PC-9 (cell line): ENCODE data around the gene ARSG. TPM values are rescaled to one million over a fixed set of nuclear protein-coding genes. Genes with fewer than 3 reads are reported as not detected.

Source experiments
- BruUV-seq: library from RNA; stranded (reverse); fragments of 400-500 nt; replicated peaks from 2 replicates; lab custom pipeline; 2021; lab: Mats Ljungman, UMichigan
- CTCF ChIA-PET: fragments of 300-600 bp; sonication (Branson Sonifier 250); formaldehyde crosslinking; loops from one replicate; lab custom pipeline; 2022; ENCODE audit warnings: antibody characterized with exemption; lab: Charles Lee
- POLR2A ChIA-PET: fragments of 300-600 bp; sonication (Branson Sonifier 250); formaldehyde crosslinking; loops from one replicate; lab custom pipeline; 2022; ENCODE audit warnings: antibody characterized with exemption; ENCODE audit not compliant: unreplicated experiment; lab: Charles Lee
- DNase-seq, 2 experiments: peaks; one replicate each; pipeline versions ENCODE4 v3.0.0 to v3.0.0-alpha.2; 2015 to 2022; ENCODE audit warnings: mixed read lengths in 1 of 2
- H2AFZ ChIP-seq: fragments of 200-600 bp; sonication (generic); 2 replicates; pipeline ENCODE4 v1.8.1; 2017; ENCODE audit warnings: antibody characterized with exemption
- H3F3A ChIP-seq: fragments of 200-600 bp; sonication (generic); 2 replicates; pipeline ENCODE4 v1.8.1; 2017; ENCODE audit warnings: antibody characterized with exemption, mild to moderate bottlenecking, low read depth; ENCODE audit not compliant: insufficient read depth
- H3K27ac ChIP-seq: fragments of 200-600 bp; sonication (generic); 2 replicates; pipeline ENCODE4 v1.6.1; 2016; ENCODE audit warnings: mixed run types
- H3K27me3 ChIP-seq: fragments of 200-600 bp; sonication (generic); 2 replicates; pipeline ENCODE4 v1.6.1; 2016; ENCODE audit warnings: low read depth, mixed run types; ENCODE audit not compliant: insufficient read depth
- H3K36me3 ChIP-seq: fragments of 200-600 bp; sonication (generic); 2 replicates; pipeline ENCODE4 v1.6.1; 2016; ENCODE audit warnings: low read depth, mixed run types
- H3K4me1 ChIP-seq: fragments of 200-600 bp; sonication (generic); replicated peaks from 2 replicates; pipeline ENCODE4 v1.6.1; 2016; ENCODE audit warnings: mixed run types; ENCODE audit not compliant: insufficient read depth
- H3K4me2 ChIP-seq: fragments of 200-600 bp; sonication (generic); 2 replicates; pipeline ENCODE4 v1.6.1; 2017; ENCODE audit warnings: mixed run types
- H3K4me3 ChIP-seq: fragments of 200-600 bp; sonication (generic); 2 replicates; pipeline ENCODE4 v1.6.1; 2016; ENCODE audit warnings: mixed run types
- H3K79me2 ChIP-seq: fragments of 200-600 bp; sonication (generic); 2 replicates; pipeline ENCODE4 v1.6.1; 2017; ENCODE audit warnings: low read depth, mixed run types
- H3K9me2 ChIP-seq: fragments of 200-600 bp; sonication (generic); 2 replicates; pipeline ENCODE4 v1.8.1; 2017; ENCODE audit warnings: mild to moderate bottlenecking; ENCODE audit not compliant: insufficient read depth
- H3K9me3 ChIP-seq: fragments of 200-600 bp; sonication (generic); 2 replicates; pipeline ENCODE4 v1.8.1; 2016; ENCODE audit warnings: low read depth; ENCODE audit not compliant: insufficient read depth
- H4K20me1 ChIP-seq: fragments of 200-600 bp; sonication (generic); 2 replicates; pipeline ENCODE4 v1.8.1; 2017; ENCODE audit not compliant: insufficient read depth
- EZH2 ChIP-seq: fragments of 200-600 bp; sonication (generic); IDR thresholded peaks from 2 replicates; pipeline ENCODE4 v1.8.0; 2017; ENCODE audit warnings: antibody characterized with exemption, low read depth
- intact Hi-C: fragments of 100-400 bp; cut with micrococcal nuclease; formaldehyde crosslinking; loops from one replicate; pipeline ENCODE4 v1.10.0; 2022; ENCODE audit not compliant: unreplicated experiment
- total RNA-seq: library from RNA; stranded (reverse); gene quantifications from 2 replicates; pipeline ENCODE4 v1.2.3, GENCODE V29; 2021
- TF ChIP-seq, protein P1 (sequence below): fragments of 200-600 bp; sonication (generic); conservative IDR thresholded peaks from 2 replicates; pipeline ENCODE4 v1.6.1; 2017; ENCODE audit warnings: mixed run types, antibody characterized with exemption, mild to moderate bottlenecking, moderate library complexity

The ARSG gene
- total RNA-seq, 1 experiment from 2014 or later = 4.0 TPM

DNA sequence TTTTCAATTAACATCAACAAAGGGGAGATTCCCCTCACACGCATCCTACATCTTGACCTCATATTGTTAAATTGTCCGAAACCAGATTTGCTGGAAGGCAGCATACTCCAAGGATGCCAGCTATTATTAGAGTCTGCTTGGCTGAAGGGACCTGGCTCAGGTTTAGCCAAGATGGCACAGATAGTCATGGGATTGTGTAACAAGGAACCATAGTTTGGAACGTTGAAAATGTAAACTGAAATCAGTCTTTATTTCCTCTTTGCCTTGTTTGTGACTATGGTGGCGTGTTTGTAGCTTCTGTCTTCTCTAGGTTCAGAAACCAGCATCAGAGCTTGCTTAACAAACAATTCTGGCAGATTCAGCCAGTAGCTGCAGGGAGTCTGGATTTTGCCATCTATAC is 5.9 kb downstream of the ARSG start:
- Histone ChIP-seq H2AFZ (no peak overlapping the region), H3F3A (0 out of 2 replicates have a peak, but pooled peaks cover 12% of the 10 kb centered on the region), H4K20me1 (no peaks in the 10 kb centered on the region), H3K36me3 (no peaks in the 10 kb centered on the region), H3K4me2 (no peak overlapping the region), H3K9me2 (no peaks in the 10 kb centered on the region), H3K27ac (no peak overlapping the region), H3K9me3 (no peaks in the 10 kb centered on the region), H3K4me1 (peaks cover 20% of the 10 kb centered on the region), H3K79me2 (peaks cover 3% of the 10 kb centered on the region; the same call in 1 of the 2 replicates), H3K27me3 (no peaks in the 10 kb centered on the region), H3K4me3 (no peak overlapping the region)
- ChIA-PET POLR2A (no interaction called here), CTCF (no interaction called here)
- DNase-seq = no peak
- TF ChIP-seq, protein P1, sequence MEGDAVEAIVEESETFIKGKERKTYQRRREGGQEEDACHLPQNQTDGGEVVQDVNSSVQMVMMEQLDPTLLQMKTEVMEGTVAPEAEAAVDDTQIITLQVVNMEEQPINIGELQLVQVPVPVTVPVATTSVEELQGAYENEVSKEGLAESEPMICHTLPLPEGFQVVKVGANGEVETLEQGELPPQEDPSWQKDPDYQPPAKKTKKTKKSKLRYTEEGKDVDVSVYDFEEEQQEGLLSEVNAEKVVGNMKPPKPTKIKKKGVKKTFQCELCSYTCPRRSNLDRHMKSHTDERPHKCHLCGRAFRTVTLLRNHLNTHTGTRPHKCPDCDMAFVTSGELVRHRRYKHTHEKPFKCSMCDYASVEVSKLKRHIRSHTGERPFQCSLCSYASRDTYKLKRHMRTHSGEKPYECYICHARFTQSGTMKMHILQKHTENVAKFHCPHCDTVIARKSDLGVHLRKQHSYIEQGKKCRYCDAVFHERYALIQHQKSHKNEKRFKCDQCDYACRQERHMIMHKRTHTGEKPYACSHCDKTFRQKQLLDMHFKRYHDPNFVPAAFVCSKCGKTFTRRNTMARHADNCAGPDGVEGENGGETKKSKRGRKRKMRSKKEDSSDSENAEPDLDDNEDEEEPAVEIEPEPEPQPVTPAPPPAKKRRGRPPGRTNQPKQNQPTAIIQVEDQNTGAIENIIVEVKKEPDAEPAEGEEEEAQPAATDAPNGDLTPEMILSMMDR = no peak
- no peak for TF ChIP-seq EZH2
- BruUV-seq = no TSS peak
- intact Hi-C loops = loop anchor here (10.0 kb wide), 1 partner anchor 58 kb away; no protein-coding TSS in a partner anchor

DNA sequence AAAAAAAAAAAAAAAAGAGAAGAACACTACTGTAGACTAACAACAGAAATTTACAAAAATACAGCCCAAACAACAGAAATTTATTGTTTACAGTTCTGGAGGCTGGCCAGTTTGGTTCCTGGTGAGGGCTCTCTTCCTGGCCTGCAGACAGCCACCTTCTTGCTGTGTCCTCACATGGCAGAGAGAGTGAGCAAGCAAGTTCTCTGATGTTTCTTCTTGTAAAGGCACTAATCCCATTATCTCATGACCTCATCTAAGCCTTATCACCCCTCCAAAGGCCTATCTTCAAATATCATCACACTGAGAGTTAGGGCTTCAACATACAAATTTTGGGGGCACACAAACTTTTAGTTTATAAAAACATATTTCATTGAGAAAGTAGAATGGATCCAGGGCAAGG is 7.3 kb downstream of the ARSG start:
- ChIA-PET POLR2A (no interaction called here), CTCF (interaction anchor here (0.6 kb wide), 1 partner anchor 55 kb away, joined by 7 read pairs; no protein-coding TSS in a partner anchor)
- intact Hi-C loops = loop anchor here (10.0 kb wide), 1 partner anchor 56 kb away; no protein-coding TSS in a partner anchor

GRCh38 chr17:68299817-68300216 is 8.5 kb downstream of the ARSG start:
- intact Hi-C loops = loop anchor here (10.0 kb wide), 1 partner anchor 55 kb away; no protein-coding TSS in a partner anchor
- Histone ChIP-seq H3K9me2 (no peaks in the 10 kb centered on the region), H3K79me2 (no peaks in the 10 kb centered on the region), H4K20me1 (no peaks in the 10 kb centered on the region), H3K4me1 (peaks cover 14% of the 10 kb centered on the region), H3K4me3 (no peak overlapping the region), H3K27me3 (no peaks in the 10 kb centered on the region), H2AFZ (no peak overlapping the region), H3F3A (0 out of 2 replicates have a peak, but pooled peaks cover 4% of the 10 kb centered on the region), H3K9me3 (no peaks in the 10 kb centered on the region), H3K36me3 (no peaks in the 10 kb centered on the region), H3K4me2 (no peak overlapping the region), H3K27ac (no peak overlapping the region)
- TF ChIP-seq, protein P1 = no peak
- no peak for TF ChIP-seq EZH2
- ChIA-PET CTCF (no interaction called here), POLR2A (no interaction called here)
- no peak for DNase-seq
- no TSS peak for BruUV-seq

More for the DNA sequence above, 7.3 kb downstream of the ARSG start:
- H3K79me2 ChIP-seq = peaks cover 2% of the 10 kb centered on the region; the same call in 1 of the 2 replicates
- H2AFZ ChIP-seq = no peak overlapping the region
- TF ChIP-seq, protein P1 = no peak
- TF ChIP-seq EZH2 = no peak
- 0 out of 2 replicates have a peak, but pooled peaks cover 4% of the 10 kb centered on the region for H3F3A ChIP-seq
- no TSS peak for BruUV-seq
- no peak for DNase-seq
- H3K36me3 ChIP-seq = no peaks in the 10 kb centered on the region
- H3K4me1 ChIP-seq = peaks cover 12% of the 10 kb centered on the region
- H3K4me2 ChIP-seq = no peak overlapping the region
- no peaks in the 10 kb centered on the region for H3K27me3 ChIP-seq
- H3K27ac ChIP-seq = no peak overlapping the region
- H3K4me3 ChIP-seq = no peak overlapping the region
- no peaks in the 10 kb centered on the region for H3K9me2 ChIP-seq
- no peaks in the 10 kb centered on the region for H3K9me3 ChIP-seq
- H4K20me1 ChIP-seq = no peaks in the 10 kb centered on the region
